ENCODE measurements around the gene PAPOLA.

Gene PAPOLA

DNA sequence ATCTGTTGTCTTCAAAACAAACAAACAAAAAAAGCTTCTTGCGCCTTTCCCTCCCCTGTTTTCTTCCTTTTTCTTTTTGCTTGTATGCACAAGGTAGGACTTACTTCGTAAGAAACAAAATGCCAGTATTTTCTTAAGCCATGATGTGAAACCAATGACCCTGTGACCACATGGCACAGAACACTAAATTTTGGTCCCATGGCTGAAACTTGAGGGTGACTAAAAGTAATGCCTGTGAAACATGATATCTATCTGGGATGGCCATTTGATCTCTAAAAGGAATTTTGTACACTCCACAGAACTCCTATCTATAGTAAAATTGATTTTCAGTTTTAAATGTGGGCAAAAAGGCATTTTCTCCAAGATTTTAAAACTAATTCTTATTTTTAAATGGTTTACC lies 63.6 kb downstream of the PAPOLA start:
- no peak for DNase-seq (ENCODE audit: low read depth)

DNA sequence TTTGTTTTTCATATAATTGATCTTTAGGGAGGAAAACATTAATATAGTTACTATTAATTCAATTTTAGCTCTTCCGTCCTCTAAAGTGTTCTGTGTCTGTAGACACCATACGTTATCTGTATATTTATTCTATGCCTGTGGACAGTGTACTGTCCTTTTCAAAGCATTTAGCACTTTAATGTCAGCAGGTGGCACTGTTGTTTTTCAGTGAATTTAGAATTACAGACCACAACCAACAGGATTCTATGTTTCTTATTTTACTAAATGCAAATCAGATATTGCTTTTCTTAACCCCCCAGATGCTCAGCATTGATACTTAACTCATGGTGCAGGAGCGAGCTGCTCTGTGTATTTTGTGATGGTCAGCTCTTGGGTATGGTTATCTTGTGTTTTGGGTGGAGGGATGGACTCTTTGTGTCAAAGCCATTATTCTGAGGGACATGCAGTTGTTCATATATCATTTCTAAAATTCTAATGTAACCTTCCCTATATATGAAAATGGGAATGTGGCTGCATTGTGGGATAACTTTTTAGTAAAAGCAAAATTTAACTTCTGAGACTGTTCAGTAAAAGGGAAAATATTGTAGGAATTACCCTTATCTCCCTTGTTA lies 65.2 kb downstream of the PAPOLA start:
- no peak for DNase-seq (ENCODE audit: low read depth)

DNA sequence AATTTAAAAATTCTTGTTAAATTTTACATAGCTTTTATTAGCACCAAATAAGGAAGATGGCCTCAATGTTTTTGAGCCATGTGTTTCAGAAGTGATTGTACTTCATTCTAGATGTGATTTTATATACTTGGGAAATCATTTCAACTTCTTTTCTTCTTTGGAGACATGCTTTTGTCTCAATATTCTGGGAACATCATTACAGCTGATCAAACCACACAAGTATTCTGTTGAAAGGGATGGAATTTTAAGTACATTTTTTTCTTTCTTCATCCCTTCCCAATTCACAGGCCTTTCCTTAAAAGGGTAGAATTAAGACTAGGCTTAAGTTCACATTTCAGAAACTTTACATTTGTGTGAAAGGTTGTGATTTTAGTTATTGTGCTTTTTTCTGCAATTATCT lies 66.4 kb downstream of the PAPOLA start:
- DNase-seq (ENCODE audit: low read depth): no peak

DNA sequence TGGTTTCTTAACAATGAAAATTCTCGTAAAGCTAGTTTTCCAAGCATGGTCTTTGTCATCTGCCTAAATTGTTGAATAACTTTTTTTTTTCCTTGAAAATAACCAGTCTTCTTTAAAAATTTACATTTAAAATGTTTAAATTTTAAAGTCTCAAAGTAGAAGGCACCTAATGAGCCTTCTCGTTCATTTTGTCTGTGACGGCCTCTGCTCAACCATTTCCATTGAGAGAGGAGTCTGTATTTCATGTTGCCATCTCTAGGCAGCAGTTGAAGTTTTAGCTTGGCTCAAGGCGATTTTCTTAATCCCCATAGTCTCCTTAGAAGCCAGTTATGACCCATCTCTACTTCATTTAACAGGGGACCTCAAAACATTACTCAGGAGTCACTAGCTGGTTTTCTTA lies 69.1 kb downstream of the PAPOLA start:
- DNase-seq (ENCODE audit: low read depth): no peak

DNA sequence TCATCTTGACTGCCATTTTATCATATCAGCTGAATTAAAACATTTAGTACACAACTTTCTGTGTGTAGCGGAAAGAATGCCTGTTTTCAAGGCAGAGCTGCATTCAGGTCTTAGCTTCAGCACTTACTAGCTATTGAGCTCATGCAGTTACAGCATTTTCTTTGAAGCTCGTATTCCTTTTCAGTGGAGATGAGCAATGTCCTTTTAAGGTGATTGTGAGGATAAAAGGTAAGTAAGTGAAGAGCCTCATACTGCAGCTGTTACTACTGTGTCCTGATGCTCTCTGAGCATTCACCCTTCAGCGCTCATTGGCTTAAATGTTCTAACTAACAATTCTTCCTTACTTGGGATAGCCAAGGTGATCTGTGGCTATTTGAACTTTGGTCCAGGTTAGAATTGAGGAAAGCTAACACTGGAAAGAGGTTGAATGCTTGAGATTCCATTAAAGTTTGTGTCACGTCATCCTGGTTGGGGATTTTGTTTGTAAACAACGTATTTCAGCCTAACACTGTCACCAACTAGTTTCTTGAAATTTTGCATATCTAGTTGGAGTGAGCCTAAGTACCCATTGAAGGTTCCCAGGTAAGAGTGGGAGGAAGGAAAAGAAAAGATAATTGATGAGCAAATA lies 71.4 kb downstream of the PAPOLA start:
- DNase-seq (ENCODE audit: low read depth): no peak

DNA sequence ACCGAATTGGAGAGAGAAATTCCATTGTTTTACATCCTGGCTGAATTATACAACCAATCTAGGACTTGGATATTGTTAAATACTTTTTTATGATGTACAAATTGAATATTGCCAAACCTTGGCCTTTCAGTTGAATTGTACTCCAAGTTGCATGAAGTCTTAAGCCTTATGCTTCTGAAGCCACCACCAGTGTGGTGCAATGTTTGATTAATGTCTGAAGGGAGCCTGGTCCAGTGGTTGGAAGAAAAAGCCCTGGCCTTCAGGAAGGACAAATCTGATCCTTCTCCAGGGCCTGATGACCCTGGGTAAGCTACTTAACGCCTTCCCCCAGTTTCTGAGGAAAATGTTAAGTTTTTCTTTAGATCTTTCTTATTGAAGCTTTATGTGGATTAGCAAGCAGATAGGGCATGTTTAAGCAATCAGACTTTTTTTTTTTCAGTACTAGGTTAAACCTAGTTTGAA lies 72.0 kb downstream of the PAPOLA start:
- DNase-seq (ENCODE audit: low read depth): no peak

DNA sequence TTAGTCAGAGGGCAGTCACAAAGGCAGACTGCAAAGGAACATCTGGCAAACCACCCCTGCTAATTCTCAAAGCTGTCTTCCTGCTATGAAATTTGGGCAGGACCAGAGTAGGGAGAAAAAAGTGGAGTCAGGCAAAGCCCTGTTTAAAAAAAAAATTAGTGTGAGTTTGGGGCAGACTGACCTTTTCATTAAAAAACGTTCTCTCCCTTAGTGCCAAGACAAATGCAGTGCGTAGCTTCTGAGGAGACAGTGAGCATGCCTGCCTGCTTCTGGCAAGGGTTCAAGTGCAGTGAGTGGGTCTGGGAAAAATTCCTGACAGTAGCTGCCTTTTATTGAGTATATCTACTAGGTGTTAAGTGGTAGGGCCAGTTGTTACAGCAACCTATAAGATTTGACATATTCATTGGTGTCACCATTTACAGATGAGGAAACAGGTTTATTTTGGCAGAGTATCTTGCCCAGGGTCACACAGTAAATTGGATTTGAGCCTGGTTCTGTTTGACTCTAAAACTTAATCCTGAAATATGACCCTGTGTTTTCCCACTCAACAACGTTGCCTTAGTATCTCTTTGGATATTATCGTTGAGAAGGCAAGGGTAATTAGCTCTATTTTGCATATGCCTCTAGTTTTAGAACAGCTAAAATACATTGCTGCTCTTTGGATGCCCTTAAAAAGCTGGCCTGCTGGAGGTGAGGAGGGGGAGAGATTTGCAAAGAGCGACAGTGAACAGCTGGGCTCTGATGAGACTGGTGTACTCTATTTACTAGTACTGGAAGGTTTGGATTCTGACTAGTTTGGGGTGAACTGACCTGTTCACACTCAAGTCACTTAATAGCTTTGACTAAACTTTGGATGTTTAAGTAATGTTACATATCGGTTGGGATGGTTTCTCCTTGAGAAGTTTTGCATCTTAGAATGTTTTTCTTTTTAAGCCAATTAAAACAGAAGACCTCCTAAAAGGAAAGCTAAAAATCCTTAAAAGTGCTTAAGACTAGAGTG lies 72.8 kb downstream of the PAPOLA start:
- DNase-seq (ENCODE audit: low read depth): no peak

DNA sequence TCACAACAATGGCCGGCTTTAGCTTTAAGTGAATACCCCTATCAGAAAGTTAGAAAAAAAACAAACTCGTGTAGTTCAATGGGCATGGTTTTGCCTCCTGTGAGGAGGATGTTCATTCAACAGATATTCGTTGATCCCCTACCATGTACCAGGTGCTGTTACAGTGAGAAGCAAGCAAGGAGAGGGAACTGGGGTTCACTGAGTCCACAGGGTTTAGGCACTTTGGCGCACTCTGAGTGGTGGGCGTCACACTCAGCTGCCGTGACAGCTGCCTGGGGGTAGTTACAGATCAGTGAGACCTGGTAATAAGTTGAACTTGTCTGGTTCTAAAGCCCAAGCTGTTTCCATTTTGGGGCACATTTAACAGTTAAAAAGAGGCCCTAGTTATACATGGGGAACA lies 74.2 kb downstream of the PAPOLA start:
- DNase-seq (ENCODE audit: low read depth): no peak

DNA sequence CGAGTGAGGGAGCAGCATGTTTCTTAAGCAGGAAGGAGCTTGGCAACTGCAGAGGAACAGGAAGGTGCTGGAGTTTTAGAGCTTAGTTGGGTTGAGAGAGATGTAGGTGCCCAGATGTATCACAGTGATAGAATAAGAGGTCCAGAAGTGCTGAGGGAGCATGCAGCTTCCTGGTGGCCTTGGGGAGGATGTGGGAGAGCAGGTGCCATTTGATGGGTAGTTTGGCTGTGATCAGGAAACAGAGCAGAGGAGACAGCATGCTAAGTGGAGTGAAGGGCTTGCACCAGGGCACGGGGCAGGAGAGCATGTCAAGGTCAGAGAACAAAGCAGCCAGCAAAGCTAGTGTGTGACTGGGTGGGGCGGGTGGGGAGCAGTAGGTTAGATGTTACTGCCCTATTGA lies 74.8 kb downstream of the PAPOLA start:
- no peak for DNase-seq (ENCODE audit: low read depth)

DNA sequence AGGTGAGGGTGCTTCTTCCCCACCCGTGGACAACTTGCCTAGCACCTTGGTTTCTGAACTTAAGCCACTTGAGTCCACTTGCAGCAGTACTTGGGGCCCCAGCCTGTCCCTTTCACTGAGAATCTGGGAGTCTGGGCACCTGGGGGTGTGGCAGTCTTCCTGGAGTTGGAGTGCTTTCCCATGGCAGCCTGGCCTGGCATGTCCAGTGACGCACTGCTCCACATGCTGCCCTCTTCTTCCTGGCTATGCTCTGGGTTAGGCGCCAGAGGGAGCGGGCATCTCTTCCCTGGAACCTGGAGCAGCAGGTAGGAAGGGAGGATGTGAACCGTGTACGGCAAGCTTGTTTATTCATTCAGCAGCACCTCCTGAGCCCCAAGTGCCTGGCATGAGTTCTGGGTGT lies 76.4 kb downstream of the PAPOLA start:
- DNase-seq (ENCODE audit: low read depth): no peak

DNA sequence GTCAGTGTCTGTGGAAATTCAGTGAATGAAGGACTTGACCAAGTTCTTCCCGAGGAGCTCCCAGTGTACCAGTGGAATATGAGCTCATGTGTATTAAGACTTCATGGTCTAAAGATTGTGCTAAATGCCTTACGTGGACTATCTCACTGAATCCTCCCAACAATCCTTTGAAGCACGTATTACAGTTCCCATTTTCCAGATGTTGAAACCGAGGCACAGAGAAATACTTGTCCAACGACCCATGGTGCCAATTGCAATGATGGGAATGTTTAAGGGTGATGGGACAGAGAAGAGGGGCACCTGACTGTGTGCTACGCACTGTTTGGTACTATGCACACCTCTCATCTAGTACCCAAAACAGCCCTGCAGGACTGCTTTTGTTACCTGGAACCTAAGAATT lies 77.2 kb downstream of the PAPOLA start:
- DNase-seq (ENCODE audit: low read depth): no peak

DNA sequence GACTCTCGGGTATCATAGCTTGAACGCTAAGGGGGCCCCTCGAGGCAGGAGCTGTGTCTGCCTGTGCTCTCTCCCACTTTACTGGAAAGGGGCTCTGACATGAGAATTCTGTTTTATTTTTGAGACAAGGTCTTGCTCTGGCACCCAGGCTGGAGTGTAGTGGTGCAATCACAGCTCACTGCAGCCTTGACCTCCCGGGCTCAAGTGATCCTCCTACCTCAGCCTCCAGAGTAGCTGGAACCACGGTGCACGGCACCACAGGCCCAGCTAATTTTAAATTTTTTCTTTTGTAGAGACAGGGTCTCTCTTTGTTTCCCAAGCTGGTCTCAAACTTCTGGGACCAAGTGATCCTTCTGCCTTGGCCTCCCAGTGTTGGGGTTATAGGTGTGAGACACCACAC lies 77.7 kb downstream of the PAPOLA start:
- no peak for DNase-seq (ENCODE audit: low read depth)

DNA sequence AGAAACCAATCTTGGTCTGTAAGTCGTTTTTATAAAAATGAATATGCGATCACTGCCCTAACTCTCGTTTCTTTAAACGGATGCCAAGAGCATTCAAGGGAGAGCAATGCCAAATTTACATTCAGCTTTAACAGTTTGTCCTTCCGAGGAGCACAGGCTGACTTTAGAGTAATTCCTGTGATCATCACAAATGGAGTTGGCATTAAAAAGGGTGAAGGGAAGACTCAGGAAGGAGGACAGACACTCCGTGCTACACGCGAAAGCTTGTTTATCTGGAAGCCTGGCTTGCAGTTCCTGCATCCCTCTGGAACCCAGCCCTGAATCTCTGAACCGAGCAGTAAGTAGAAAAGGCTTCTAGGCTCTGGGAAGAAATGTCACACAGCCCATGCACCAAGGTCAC lies 78.4 kb downstream of the PAPOLA start:
- DNase-seq (ENCODE audit: low read depth): no peak

DNA sequence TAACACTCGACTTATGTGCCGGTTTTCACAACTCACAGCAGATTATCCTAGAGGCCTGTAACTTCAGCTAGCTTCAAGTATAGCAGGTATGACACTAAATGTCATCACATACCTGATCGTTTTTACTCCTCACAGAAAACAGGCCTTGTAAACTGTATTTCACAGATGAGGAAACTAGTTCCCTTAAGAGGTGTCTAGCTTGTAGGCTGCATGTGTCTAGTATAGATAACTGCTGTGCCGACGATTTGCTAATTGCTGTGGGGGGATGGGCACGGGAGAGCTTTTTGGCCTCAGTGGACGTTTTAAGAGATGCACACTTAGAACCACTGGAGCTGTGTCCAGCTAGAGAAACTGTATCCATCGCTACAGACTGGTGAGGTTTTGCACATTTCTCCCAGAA lies 78.8 kb downstream of the PAPOLA start:
- no peak for DNase-seq (ENCODE audit: low read depth)

DNA sequence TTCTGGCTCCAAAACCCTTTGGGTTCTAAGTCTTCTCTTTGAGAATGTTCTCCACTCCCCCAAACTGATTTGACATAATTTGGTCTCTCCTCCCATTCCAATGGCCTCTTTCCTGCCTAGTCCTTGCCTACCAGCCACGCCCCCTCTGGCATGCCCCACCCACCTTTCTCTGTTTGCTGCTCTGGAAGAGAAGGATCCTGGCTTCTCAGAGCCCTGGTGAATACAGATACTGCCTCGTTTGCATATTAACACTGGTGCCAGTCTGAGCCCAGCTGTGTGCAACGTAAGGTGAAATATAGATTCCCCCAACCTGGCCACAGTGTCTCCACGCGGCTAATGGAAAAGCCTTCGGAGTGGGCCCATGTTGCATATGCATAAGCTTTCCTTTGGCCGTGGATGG lies 79.7 kb downstream of the PAPOLA start:
- no peak for DNase-seq (ENCODE audit: low read depth)

DNA sequence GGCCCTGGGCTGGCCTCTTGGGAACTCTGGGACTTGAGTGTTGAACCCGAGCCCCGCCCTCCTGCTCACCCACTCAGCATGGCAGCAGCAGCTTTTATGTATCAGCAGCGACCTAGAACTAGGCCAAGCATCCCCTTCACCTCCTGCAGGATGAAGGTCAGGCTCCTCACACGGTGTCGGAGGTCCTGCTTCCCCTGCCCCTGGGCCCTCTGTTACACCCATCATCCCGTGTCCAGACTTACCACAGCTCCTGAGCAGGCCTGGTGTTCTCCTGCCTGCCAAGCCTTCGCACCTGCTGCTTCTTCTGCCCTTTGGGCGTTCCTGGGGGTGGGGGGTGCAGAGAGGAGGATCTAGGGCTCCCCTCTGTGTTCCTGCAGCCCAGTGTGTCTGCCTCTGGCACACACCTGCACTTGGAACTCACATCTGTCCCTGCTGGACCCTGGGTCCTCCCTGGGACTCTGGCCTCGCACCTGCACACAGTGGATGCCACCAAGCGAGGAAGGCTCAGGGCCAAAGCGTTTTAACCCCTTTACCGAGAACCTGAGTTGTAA lies 80.3 kb downstream of the PAPOLA start:
- no peak for DNase-seq (ENCODE audit: low read depth)

DNA sequence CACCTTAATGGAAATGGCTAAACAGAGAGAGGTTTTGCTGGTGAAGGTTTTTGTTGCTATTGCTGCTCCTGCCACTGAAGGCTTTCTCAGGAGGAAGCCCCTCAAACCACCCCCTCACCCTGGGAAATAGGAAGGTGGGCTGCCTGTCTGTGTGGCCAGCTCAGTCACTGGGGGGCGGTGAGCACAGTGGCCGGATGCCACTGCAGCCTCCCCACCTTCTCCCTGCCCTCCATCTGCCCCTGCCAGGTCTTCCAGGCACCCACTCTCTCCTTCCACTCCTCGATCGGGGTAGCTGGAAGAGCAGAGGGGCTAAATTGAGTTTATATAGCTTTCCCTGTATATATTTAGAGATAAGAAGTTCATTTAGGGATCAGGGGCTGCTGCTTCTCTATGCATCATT lies 80.8 kb downstream of the PAPOLA start:
- no peak for DNase-seq (ENCODE audit: low read depth)

DNA sequence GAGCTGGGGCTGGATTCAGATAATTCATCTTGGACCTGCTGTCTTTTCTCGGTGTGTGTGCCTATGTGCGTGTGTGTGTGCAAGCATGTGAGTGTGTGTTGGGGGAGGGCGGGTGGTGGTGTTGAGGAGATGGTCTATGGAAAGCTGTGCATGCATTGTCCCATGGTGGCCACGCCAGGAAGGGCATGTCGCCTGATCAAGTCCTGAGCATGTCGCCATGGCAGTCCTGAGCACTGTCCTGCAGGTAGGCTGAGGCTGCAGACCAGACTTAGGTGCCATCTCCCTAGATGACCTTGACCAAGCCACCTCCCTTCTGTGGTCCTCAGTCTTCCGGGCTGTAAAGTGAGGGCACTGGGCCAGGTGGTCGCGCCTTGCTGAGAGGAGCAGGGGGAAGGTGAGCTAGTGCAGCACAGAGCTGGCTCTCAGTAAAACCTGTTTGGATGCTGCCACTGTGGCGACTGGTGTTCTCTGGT lies 81.4 kb downstream of the PAPOLA start:
- no peak for DNase-seq (ENCODE audit: low read depth)

DNA sequence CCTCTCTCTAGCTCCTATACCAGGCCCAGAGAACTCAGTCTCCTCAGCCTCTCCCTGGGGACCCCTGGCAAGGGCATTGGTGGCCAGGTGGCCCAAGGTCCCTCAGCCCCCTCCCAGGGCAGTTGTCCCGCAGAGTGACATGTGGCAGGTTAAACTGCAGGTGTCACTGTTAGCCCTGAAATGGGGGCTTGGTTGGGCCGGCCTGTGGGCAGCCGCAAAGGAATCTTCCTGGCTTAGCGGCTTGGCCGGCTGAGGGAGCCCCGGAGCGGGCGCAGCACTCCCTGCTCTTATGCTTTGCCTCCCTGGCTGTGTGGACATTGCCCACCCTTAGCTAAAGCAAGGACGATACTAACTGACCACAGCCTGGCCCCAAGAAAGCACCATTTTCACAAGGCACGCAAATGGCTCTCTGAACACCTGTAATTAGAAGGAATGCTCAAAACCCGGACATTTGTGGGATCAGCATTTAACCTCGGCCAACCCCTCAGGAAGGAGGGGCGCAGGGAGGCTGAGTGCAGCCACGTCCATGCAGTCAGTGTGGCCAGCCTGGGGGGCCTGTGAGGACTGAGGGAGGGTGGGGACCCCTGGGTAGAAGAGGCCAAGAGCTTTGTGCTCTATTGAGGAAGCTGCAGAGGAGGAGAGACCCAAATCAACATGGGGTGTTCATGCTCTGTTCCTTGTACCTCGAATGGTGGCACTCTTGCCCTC lies 82.2 kb downstream of the PAPOLA start:
- DNase-seq (ENCODE audit: low read depth): no peak

DNA sequence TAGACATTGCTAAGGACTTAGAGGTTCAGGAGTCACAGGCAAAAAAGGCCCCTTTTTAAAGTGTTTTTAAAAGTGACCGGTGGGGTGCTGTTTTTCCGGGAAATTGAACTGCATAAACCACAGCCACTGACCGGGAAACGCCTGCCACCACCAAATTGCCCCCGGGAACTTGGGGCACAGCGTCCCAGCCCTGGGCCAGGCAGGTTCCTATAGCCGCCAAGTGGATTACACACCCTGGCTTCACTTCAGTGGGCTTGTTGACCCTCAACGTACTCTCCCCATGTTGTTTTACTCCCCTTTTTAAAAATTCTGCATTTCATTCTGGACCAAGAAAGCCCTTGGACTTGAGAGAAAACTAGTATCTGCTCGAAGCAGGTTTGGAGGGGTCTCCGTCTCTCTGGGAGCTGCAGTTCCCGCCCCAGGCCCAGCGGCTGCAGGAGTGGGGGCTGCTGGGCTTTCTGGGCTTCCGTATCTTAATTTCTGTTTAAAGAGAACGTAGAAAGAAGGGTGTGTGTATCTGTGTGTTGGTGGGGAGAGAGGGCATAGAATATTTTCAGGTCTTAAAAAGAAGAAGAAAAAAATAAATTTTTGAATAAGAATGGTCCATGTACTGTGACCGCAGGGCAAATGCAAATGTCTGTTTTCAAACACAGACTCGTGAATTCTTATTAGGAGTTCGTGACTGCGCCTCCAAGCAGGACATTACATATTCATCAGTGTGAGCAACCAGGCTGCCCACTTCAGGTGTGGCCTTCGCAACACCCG lies 82.9 kb downstream of the PAPOLA start:
- DNase-seq (ENCODE audit: low read depth): no peak

DNA sequence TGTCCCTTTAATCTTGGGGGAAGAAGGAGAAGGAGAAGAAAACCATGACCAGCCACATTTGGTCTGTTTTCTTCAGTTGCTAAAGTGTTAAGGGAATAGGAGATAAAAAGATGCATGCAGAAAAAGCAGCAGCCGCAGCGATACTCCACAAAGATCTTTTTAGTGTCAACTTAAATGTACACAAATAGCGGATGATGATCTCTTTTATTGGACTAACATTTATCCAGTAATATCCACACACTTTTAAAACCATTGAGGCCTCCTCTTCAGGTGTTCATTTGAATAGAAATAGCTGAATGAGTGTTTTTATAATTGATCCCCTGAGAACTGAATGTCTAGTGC lies 83.5 kb downstream of the PAPOLA start:
- DNase-seq (ENCODE audit: low read depth): no peak
